HS-27A (cell line): ENCODE data around the gene GDPD5.

Experiments
- DNase-seq: peaks from one replicate; pipeline ENCODE4 v3.0.0-alpha.2; 2012; ENCODE audit warnings: low read depth, missing footprints

Gene GDPD5

DNA sequence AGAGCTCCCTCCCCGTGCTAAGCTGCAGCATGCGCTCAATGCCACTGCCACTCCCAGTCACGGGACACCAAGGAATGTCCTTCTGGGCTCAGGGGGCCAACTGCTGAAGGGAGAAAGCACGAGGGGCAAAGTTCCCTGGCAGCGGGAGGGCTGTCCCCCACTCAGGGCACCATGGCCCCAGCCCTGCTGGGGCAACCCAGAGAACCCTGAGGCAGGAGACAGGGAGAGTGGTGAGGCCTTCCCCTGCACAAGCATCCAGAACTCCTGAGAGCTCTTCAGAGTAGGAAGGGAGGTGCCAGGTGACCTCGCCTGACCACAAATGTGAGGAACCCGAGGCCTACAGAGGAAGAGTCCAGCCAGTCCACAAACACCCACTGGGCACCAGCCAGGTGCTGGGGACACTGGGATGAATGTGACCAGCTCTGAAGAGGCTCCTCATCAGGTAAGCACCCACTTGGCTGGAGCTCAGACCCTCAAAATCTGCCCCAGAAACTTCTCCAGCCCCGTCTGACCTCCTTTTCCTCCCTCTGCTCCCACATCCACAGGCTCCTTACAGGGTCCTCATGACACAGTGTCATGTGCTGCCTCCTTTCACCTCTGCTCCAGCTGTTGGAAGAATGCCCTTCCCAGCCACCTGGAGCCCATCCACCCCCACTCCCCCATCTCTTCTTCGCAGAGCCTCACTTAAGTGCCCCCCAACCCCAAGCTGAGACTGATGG is 15.6 kb downstream of the GDPD5 start:
- DNase-seq: no peak

DNA sequence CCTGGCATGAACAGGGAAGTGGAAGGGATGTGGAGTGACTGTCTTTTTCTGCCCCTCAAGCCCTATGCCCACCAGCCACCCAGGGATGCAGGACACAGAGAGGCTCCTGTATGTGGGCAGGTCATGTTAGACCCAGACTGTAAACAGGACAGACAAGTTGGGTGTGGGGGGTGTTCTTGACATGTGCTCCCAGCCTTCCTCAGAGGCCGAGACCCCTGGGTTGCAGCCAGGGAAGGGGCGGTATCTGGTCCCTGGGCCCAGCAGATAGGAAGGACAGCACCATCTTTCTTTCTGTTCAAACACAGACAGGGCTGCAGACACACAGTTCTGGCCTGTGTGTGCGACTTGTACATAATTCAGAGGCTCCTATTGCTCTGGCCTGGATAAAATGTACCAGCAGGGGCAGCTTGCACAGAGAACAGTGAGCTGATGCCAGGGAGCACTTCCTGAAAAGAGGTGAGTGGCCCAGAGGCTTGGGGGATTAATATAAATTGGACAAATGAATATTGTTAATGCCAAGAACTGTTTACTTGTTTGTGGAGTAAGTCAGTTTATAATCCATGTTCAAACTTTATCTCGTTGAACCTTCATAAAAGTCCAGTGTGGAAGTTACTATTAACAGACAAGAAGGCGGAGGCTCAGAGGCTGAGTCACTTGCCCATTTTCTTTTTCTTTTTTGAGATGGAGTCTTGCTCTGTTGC is 16.6 kb downstream of the GDPD5 start:
- no peak for DNase-seq

DNA sequence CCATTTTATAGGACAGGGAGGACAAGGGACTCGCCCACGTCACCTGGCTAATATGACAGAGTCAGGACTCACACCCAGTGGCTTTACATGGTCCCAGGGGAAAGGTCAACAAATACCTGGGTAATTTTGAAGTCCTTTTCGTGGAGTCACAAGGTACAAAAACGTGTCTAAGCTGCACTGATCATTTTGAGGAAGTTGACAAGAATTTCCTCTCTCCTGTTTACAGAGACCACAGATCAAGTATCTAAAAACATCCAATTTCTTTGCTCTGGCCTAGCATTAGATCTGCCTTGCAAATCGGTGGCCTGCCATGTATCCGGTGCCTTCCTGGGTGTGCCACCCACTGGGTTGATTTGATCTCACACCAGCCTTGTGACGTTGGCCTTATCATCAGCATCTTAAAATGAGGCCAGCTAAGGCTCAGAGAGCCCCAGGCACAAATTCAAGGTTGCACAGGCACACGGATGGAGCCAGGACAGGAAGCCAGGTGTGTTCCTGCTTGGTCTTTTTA is 17.6 kb downstream of the GDPD5 start:
- no peak for DNase-seq

DNA sequence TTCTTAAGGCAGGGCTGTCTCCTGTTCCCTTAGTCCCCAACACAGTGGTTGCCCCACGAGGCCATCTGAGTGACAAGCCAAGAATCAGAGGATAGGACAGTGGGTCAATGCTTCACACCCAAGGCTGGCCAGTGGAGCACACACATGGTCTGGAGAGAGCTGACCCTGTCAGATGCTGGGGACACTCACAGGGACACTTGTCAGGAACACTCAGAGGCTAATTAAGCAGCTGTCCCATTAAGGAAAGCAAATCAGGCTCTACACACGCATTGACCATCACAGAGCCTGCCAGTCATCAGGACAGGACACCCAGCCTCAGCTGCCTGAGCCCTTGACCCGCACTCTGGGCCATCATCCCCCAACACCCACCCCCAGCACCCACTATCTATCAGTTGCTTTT is 18.2 kb downstream of the GDPD5 start:
- DNase-seq: no peak

DNA sequence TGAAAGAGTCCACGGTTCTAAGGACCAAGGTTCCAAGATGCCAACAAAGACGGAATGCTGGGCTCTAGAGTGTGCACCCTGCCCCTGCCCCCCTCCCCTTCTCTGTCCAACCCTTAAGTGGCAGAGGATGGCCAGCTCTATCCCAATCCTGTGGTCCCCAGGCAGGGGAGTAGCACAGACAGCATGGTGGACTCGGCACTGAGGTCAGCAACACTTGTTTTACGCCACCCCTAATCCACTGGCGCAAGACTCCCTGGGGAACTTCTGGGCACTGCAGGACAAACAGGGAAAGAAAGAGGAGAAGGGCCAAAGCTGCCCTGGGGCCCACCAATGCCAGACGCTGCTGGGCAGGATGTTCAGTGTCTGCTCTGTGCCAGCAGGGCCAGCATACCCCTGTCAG is 18.9 kb downstream of the GDPD5 start:
- DNase-seq: no peak

DNA sequence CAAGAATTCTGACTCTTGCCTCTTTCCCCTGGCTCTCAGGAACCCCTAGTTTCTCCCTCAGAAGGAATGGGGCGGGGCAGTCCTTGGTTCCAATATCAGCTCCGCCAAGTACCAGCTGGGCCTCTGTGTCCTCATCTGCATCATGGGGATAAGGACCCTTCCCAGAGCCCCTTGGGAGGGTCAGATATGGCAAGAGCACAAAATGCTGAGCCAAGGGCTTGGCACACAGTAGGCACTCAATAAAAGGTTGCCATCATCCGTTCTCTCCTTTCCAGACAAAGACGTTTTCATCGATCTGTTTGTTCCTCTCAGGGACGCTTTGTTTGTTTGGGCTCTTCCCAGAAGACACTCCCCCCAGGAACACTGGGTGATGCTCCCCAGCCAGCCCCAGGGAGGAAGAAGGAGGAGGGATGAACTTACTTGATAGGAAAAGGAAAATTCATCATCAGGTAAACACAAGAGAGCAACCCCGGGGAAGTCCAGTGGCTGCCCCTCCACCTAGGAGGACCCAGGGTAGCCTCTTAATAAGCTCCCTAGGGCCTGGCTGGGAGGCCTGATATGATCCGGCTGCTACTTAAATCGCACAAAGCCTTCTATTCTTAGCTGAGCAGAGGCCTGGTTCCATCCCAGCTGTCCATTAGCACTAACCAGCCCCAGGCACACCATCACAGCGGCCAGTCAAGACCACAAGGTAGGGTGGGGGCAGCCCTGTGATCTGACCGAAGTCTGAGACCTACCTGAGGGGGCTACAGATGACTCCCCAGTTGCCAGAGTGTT is 19.6 kb downstream of the GDPD5 start:
- DNase-seq: no peak

DNA sequence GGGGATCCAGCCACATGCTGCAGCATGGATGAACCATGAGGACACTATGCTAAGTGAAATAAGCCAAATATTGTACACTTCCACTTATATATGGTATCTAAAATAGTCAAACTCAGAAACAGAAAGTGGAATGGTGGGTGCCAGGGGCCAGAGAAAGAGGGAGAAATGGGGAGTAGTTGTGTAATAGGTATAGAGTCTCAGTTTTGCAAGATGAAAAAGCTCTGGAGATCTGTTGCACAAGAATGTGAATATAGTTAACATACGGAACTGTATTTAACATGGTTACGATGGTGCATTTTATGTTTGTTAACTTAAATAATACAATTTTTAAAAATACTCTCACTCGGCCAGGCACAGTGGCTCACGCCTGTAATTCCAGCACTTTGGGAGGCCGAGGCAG is 21.2 kb downstream of the GDPD5 start:
- no peak for DNase-seq

DNA sequence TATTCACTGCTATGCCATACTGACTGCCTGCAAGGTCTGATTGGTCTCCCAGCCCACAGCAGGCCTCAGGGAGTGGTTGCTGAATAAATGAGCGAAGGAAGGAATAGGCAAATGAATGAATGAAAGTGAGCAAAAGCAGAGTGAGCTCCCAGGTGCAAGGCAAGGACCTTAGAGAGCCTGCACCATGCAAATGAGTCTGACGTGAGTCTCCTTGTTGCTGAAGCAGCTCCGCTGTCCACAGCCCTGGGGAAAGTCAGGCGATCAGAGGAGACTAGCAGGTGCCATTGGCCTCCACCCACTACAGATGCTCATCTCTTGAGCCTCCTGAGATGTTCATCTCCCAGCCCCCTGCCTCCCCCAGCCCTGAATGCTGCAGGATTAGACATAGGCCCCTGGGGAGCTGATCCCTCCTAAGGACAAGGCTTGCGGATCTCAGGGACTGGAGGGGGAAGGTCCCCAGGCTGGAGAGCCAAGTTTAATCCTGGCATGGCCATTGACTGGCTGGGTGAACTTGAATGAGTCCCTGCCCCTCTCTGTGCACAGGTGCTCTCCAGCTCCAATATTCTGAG is 22.1 kb downstream of the GDPD5 start:
- DNase-seq: no peak

DNA sequence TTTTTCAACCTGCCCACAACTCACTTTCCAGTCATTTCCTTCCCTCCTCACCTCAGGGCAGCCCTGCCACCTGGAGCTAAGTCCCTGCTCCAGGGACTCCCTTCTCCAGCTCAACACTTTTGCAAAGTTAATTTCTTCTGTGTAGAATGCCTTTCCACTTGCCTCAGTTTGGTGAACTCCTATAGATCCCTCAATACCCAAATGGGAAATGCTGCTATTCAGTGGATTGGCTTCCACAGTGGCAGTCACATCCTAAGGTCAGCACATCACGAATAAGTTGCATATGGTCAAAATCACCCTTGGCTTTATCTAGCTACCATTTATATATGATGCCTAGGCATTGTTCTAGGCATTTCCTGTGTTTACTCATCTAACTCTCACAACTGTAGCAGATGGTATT is 23.6 kb downstream of the GDPD5 start:
- no peak for DNase-seq

DNA sequence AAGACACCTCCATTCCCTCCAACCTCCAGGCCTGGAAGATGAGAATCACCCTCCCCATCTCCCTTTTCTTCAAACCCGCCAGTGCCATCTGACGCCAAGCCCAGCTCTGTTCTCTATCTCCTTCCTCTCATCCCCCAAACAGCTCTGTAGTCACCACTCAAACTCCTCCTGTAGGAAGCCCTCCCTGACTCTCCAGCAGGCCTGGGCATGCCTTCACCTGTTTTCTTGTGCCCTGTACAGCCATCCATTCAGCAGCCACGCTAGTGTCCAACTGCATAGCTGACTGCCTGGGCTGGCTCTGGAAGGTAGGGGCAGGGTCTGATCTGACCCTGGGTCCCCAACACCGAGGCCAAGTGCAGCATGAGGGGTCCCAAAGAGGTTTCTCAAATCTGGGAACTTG is 25.0 kb downstream of the GDPD5 start:
- no peak for DNase-seq

DNA sequence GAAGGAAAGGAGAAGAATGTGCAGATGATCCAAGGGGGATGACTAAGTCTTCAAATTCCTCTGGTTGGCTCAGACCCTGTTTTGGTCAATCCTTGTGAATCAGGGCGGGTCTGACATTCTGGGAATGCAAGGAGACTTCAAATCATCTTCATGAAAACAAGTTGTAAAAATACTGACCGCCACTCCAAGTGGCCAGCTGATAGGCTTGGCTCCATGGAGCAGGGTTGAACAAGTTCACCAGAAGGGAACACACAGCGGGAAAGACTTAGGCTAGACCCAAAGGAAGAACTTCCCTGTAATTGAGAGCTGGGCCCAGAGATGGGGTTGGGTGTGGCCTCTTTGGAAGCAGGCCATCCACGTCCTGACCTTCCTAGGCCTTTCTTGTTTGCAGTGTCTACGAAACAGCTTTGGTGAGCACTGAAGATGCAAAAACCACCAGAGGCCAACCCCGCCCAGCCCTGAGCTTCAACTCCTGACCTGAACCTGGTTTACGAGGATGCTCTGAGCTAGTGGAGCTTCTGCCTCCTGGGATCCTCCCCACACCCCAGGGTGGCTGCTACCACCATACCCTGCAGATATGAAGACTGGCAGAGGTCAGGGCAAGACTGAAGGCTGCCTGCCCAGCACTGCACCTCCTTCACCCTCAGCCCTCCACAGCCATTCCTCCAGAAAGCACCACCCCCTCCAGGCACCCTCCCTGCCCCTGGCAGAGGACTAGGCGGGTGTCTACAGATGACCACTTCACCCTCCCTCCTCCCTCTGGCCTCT is 26.1 kb downstream of the GDPD5 start:
- peak; percentile 98 for DNase-seq

DNA sequence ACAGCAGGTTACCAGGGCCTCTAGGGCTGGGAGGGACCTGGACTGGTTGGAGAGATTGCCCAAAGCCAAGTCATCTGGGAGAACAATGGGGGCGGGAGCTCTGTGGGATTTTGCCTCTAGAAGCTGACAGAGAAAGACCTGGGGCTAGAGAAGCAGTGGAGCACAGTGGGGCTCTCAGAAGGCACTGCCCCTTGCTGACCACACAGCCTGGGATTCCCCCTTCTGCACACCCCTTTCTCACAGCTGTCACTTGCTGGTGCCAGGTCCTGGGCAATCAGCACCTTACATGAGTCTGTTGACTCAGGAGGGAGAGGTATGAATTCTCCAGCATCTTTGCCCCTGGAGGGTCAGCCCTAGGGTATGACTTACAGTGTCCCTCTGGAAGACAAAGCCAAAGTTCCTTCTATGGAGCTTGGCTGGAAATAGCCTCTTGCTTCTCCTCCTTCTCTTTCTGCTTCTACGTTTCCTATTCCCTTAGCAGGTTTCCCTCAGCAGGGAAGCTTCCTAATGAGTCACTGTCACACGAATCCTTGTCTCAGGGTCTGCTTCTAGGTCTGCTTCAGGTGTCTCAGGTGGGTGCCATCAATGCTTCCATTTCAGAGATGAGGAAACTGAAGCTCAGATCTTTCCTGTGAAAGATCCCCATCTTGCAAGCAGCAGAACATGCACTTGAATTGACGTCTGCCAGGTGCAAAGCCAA is 27.0 kb downstream of the GDPD5 start:
- no peak for DNase-seq

DNA sequence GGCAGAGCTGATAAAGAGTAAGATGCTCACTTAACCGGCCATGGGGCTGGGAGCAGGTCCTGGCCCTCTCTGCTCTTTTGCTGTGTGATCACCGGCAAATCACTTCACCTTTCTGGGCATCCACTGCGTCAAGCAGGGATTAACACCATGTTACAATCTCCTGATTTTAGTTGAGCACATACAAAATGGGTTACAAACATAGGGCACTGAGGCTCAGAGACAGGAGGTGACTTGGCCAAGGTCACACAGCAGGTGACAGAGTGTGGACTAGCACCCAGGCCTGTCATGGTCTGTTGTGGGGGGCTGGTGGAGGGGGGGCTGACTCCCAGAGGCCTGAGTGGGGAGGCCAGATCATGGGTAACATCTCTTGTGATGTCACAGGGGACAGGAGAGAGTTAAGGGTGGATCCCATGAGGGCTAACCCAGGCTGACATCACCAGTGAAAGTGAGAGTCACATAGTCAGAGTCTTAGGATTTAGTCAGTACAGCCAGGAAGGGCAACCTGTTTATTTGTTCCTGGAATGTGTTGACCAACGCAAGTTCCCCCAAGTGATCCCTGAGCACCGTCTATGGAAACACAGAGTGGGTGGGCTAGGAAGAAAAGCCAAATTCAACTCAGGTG is 27.8 kb downstream of the GDPD5 start:
- DNase-seq: no peak

DNA sequence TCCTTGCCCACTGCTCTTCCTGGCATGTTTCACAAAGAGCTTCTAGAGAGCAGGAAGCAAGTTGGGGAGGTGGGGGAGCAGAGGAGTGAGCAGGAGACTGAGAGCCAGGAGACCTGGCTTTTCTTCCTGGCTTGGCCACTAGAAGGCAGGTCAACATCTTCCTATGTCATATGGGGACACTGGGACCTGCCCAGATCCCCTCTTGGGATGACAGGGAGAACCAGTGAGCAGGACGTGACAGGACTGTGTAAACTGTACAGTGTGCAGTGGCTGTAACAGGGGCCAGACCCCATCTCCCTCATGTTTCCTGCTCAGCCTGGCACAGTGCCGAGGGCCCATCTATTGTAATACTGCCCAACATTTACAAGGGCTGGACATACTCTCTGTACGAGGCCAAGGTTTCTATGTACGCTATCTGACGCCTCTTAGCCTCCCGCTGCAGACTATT is 29.4 kb downstream of the GDPD5 start:
- no peak for DNase-seq

DNA sequence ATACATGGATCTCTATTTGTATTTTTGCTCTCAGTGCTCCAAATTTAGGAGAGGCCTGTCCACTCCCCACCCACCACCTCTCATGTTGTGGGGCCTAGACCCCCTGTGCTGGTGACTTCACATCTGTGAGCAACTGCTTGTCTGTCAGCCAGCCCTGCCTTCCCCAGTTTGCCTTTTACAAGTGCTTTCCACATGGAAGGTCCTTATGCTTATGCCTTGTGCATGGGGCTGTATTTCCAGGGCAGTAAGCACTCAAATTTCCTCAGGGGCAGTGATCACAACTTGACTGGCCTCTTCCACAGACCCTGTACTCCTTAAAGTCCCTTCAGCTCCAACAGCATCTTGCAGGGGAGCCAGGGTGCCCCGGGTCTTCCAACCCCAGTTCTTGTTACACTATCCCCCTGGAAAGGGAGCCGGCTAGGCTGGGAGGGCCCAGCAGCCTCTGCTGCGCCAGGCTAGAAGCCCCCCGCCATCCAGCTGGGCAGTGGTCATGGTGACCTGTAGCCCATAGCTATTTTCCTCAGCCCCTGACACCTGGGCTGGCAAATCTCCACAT is 29.9 kb downstream of the GDPD5 start:
- no peak for DNase-seq

DNA sequence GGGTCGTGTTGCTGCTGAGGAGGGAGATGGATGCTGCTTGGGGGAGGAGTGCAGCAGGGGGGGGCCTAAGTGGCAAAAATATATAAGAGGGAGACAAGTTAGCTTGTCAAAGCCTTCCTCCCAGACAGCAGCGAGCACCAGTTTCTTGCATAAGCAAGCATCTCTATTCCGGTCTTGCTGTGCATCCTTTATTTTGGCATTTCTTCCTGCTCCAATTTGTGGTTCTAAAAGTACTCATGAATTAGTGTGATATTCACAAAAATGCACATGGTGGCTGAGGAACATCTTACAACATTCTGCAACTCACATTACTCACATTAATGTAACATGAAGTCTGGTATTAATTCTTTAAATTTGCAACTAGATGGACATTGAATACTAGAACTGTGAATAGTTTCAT is 32.1 kb downstream of the GDPD5 start:
- no peak for DNase-seq

DNA sequence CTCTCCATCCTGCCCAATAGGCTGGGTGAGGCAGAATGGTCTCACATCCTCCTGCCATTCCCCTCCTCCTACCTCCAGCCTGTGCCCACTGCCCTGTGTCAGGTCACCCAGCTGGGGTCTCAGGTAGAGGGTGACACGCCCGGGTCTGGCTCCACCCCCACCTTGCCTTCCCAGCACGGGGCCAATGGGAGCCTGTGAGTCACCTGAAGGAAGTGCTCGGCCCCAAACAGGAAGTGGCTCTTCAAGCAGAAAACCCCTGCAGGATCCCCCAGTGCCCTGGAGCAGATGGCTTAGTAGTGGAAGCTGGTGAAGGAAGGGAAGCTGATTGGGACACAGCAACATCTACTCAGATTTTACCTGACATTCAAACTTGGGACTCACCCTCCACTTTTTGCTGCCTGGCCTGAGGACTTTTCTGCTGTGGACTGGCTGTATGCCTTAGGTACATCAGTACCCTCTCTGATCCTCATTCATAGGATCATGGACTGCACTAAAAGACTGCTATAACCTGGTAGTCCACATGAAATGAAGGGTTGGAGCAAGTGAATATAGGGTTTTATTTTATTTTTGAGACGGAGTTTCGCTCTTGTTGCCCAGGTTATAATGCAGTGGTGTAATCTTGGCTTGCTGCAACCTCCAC is 33.4 kb downstream of the GDPD5 start:
- no peak for DNase-seq

DNA sequence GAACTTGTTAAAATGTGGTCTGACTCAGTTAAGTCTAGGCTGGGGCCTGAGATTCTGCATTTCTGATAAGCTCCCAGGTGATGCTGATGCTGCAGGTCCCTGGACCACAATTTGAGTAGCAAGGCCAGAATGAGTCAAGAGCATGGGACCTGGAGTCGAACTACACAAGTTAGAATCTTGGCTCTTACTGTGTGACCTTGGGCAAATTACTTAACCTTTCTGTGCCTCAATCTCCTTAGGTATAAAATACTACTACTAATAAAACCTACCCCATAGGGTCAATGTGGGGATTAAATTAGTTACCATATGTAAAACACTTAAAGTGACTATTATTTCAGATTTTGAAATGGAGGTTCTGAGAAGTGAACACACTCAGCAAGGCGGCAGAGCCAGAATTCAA is 34.3 kb downstream of the GDPD5 start:
- no peak for DNase-seq

DNA sequence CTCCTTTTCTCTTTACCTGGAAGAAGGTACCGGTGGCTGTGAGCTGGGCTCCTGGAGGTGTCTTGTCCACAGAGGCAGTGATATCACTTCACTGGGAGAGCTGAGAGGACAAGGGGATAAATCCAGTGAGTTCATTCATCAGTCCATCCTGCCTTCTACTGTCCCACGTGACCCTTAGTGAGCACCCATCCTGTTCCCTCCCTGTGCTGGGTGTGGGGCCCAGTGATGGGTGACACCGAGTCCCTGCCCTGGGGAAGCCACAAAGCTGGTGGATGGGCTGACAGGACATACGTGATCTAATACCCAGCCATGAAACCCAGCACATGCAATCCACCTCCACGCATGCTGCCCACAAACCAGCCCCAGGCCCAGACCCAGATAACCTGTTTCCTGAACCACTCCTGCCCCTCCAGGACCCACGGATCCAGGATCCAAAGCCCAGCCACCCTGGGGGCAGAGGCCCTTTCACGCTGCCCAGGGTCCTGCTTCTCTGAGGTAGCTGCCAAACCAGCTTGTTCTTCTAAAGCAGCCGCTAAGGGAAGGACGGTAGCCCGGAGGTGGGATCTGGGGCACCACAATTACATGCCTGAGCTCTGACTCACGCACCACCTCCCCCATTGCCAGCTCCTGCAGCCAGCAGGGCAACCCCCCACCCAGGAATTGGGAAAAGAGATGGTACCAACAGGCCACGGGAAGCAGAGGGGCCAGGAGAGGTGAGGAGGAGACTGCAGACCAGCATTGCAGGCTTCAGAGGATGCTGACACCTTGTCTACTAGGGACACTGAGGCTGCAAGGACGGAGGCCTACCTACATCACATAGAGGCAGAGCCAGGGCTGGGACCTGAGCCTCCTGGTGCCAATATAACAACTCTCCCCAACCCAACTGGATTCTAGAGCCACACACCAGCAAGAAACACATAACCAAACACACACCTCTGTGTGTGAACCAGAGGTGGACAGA is 35.2 kb downstream of the GDPD5 start:
- DNase-seq: peak; percentile 52
